SK-N-SH (cell line): ENCODE measurements around the gene FRMD5. TPM values are rescaled to one million over a fixed set of nuclear protein-coding genes. Genes with fewer than 3 reads are reported as not detected.

Source experiments
- CTCF ChIA-PET: fragments of 300-600, 350-600 bp; formaldehyde crosslinking; extraction: SDS; loops from one replicate; lab custom pipeline; 2021; lab: Yijun Ruan, JAX
- POLR2A ChIA-PET: fragments of 350-600 bp; sonication (Branson Sonifier 250); formaldehyde crosslinking; extraction: SDS; loops from one replicate; lab custom pipeline; 2020; ENCODE audit warnings: antibody characterized with exemption, inconsistent platforms; lab: Yijun Ruan, JAX
- DNase-seq: peaks from one replicate; pipeline ENCODE4 v3.0.0; 2012
- H2AFZ ChIP-seq: fragments of 200-600 bp; sonication (generic); 2 replicates; pipeline ENCODE4 v1.8.1; 2016; ENCODE audit warnings: antibody characterized with exemption, mild to moderate bottlenecking, low read depth
- H3F3A ChIP-seq: fragments of 200-600 bp; sonication (generic); replicated peaks from 2 replicates; pipeline ENCODE3; 2016; ENCODE audit warnings: antibody characterized with exemption, mild to moderate bottlenecking; ENCODE audit not compliant: insufficient read depth
- H3K27ac ChIP-seq, 2 experiments: fragments of 200-500 bp in 1 of 2; fragments of 200-600 bp in 1 of 2; sonication (Bioruptor generic) in 1 of 2; sonication (generic), shearing (Covaris generic) in 1 of 2; 2 replicates each; pipeline versions ENCODE4 v1.5.1 to v1.6.1; 2014 to 2016; ENCODE audit warnings: low read depth in 2 of 2, inconsistent platforms in 1 of 2, low read length in 1 of 2, mild to moderate bottlenecking in 1 of 2, mixed read lengths in 1 of 2
- H3K27me3 ChIP-seq: fragments of 200-600 bp; sonication (generic), shearing (Covaris generic); 2 replicates; pipeline ENCODE4 v1.6.1; 2016; ENCODE audit warnings: mixed run types; ENCODE audit not compliant: insufficient read depth
- H3K36me3 ChIP-seq, 2 experiments: fragments of 200-500 bp in 1 of 2; fragments of 200-600 bp in 1 of 2; sonication (Bioruptor generic) in 1 of 2; sonication (generic) in 1 of 2; replicated peaks in 1 of 2; 2 replicates each; pipeline versions ENCODE3 to v1.5.1; 2014 to 2016; ENCODE audit warnings: low read length in 1 of 2, mild to moderate bottlenecking in 1 of 2; ENCODE audit not compliant: insufficient read depth in 2 of 2, control insufficient read depth in 1 of 2
- H3K4me1 ChIP-seq, 2 experiments: fragments of 200-500 bp in 1 of 2; fragments of 200-600 bp in 1 of 2; sonication (Bioruptor generic) in 1 of 2; sonication (generic), shearing (Covaris generic) in 1 of 2; 2 replicates each; pipeline versions ENCODE4 v1.5.1 to v1.6.1; 2014 to 2016; ENCODE audit warnings: low read depth in 1 of 2, low read length in 1 of 2, mixed run types in 1 of 2; ENCODE audit not compliant: insufficient read depth in 2 of 2, control insufficient read depth in 1 of 2
- H3K4me2 ChIP-seq: fragments of 200-600 bp; sonication (generic), shearing (Covaris generic); 2 replicates; pipeline ENCODE4 v1.6.1; 2017; ENCODE audit warnings: mixed run types
- H3K4me3 ChIP-seq, 2 experiments: fragments of 200-500 bp in 1 of 2; fragments of 200-600 bp in 1 of 2; sonication (Bioruptor generic) in 1 of 2; sonication (generic), shearing (Covaris generic) in 1 of 2; 2 replicates each; pipeline versions ENCODE4 v1.5.1 to v1.8.1; 2014 to 2016; ENCODE audit warnings: low read depth in 2 of 2, inconsistent platforms in 1 of 2, low read length in 1 of 2, mild to moderate bottlenecking in 1 of 2, mixed read lengths in 1 of 2, moderate library complexity in 1 of 2
- H3K79me2 ChIP-seq: fragments of 200-600 bp; sonication (generic); 2 replicates; pipeline ENCODE4 v1.8.1; 2017; ENCODE audit warnings: mild to moderate bottlenecking; ENCODE audit not compliant: insufficient read depth
- H3K9ac ChIP-seq: fragments of 200-600 bp; sonication (generic); 2 replicates; pipeline ENCODE4 v1.6.1; 2017; ENCODE audit warnings: mixed run types
- H3K9me2 ChIP-seq: fragments of 200-600 bp; sonication (generic); 2 replicates; pipeline ENCODE4 v1.6.1; 2017; ENCODE audit warnings: mixed run types
- H3K9me3 ChIP-seq: fragments of 200-600 bp; sonication (generic); 2 replicates; pipeline ENCODE4 v1.6.1; 2017; ENCODE audit warnings: mixed run types, mild to moderate bottlenecking, moderate library complexity
- H4K20me1 ChIP-seq: fragments of 200-600 bp; sonication (generic); 2 replicates; pipeline ENCODE4 v1.6.1; 2017; ENCODE audit warnings: mild to moderate bottlenecking, mixed run types; ENCODE audit not compliant: insufficient read depth
- ELF1 ChIP-seq: IDR thresholded peaks from 2 replicates; pipeline ENCODE4 v1.4.0; 2012
- EP300 ChIP-seq, 2 experiments: IDR thresholded peaks; 2 replicates each; pipeline versions ENCODE4 v1.4.0 to v1.6.1; 2012; ENCODE audit warnings: borderline replicate concordance in 1 of 2, low read depth in 1 of 2, low read length in 1 of 2
- EZH2phosphoT487 ChIP-seq: fragments of 200-600 bp; sonication (generic); IDR thresholded peaks from 2 replicates; pipeline ENCODE4 v1.6.1; 2017; ENCODE audit warnings: low read depth, mixed run types, mild to moderate bottlenecking, antibody characterized with exemption, moderate library complexity, borderline replicate concordance
- GABPA ChIP-seq: IDR thresholded peaks from 2 replicates; pipeline ENCODE4 v1.4.0; 2012; ENCODE audit warnings: low read depth, mild to moderate bottlenecking
- GATA2 ChIP-seq: sonication (generic); formaldehyde crosslinking; IDR thresholded peaks from 2 replicates; pipeline ENCODE4 v1.5.0; 2020; ENCODE audit warnings: mild to moderate bottlenecking, missing genetic modification reagents
- MEF2A ChIP-seq: IDR thresholded peaks from 2 replicates; pipeline ENCODE4 v1.4.0; 2012; ENCODE audit warnings: low read depth, borderline replicate concordance
- MXI1 ChIP-seq: IDR thresholded peaks from 2 replicates; pipeline ENCODE4 v1.6.1; 2012; ENCODE audit warnings: mild to moderate bottlenecking, low read depth, low read length, improper control_type of control experiment
- NRF1 ChIP-seq: IDR thresholded peaks from 2 replicates; pipeline ENCODE4 v1.6.1; 2012; ENCODE audit warnings: low read depth, mild to moderate bottlenecking, low read length
- POLR2AphosphoS5 ChIP-seq: IDR thresholded peaks from 2 replicates; pipeline ENCODE4 v1.6.1; 2012; ENCODE audit warnings: low read depth, low read length
- RAD21 ChIP-seq: IDR thresholded peaks from 2 replicates; pipeline ENCODE4 v1.6.1; 2012; ENCODE audit warnings: mild to moderate bottlenecking, low read length
- RCOR1 ChIP-seq: fragments of 150-350 bp; IDR thresholded peaks from 2 replicates; pipeline ENCODE4 v1.6.1; 2017; ENCODE audit warnings: antibody characterized with exemption, low read length
- SIN3A ChIP-seq: IDR thresholded peaks from 2 replicates; pipeline ENCODE4 v1.6.1; 2012; ENCODE audit warnings: low read depth, mild to moderate bottlenecking, low read length, moderate library complexity, borderline replicate concordance
- SMC3 ChIP-seq: IDR thresholded peaks from 2 replicates; pipeline ENCODE4 v1.6.1; 2012; ENCODE audit warnings: low read depth, low read length, improper control_type of control experiment
- TCF12 ChIP-seq: IDR thresholded peaks from 2 replicates; pipeline ENCODE4 v1.4.0; 2012
- TEAD4 ChIP-seq: IDR thresholded peaks from 2 replicates; pipeline ENCODE4 v1.4.0; 2012; ENCODE audit warnings: mild to moderate bottlenecking, borderline replicate concordance; ENCODE audit not compliant: insufficient read depth
- USF2 ChIP-seq: fragments of 150-350 bp; IDR thresholded peaks from 2 replicates; pipeline ENCODE4 v1.6.1; 2017; ENCODE audit warnings: antibody characterized with exemption, low read length, low read depth, borderline replicate concordance
- WGBS: methylation state at CpG from one replicate; pipeline ENCODE4 v1.1.6; 2017; ENCODE audit warnings: low lambda C conversion rate; 5-methylcytosine and 5-hydroxymethylcytosine counted together
- polyA plus RNA-seq, 3 experiments: library from polyadenylated mRNA; depleted of rRNA; stranded (reverse); fragments of >200 nt; gene quantifications; 2 replicates each; pipeline ENCODE4 v1.2.3, GENCODE V29; 2012

The FRMD5 gene
- polyA plus RNA-seq, 1 of the 3 experiments (the other 2 are of a cell fraction), result 24.8 TPM

- Histone ChIP-seq H3K9ac (no peak overlapping the region), H3K79me2 (peaks cover 13% of the 10 kb centered on the region), H3K36me3 (peaks cover 0 to 5% of the 10 kb centered on the region in 2 experiments), H3K4me2 (no peak overlapping the region), H2AFZ (no peak overlapping the region), H3F3A (peaks cover 3% of the 10 kb centered on the region), H3K4me3 (no peak overlapping the region), H3K27ac (no peak overlapping the region), H3K27me3 (no peaks in the 10 kb centered on the region), H3K4me1 (peaks cover 5 to 9% of the 10 kb centered on the region in 2 experiments; a peak in 3 of 4 replicates), H3K9me3 (no peaks in the 10 kb centered on the region), H3K9me2 (no peaks in the 10 kb centered on the region), H4K20me1 (no peaks in the 10 kb centered on the region; the same call in 1 of the 2 replicates)
- TF ChIP-seq GATA2, result peak; percentile 51
- TF ChIP-seq EZH2phosphoT487, result no peak
- no peak for TF ChIP-seq USF2
- 0 out of 4 replicates have a peak, but pooled peaks of 1 of the 2 experiments have one; percentile 13 for TF ChIP-seq EP300 (IDR thresholded peaks at IDR 0.05; ENCODE audit: borderline replicate concordance in 1 of 2, low read depth in 1 of 2, low read length in 1 of 2)
- no peak for TF ChIP-seq SMC3
- TF ChIP-seq RCOR1, result peak; percentile 36; the same call in 1 of the 2 replicates
- WGBS, result 74% methylated on average over 4 of the region's 4 CpGs
- POLR2A ChIA-PET, result no interaction called here
- CTCF ChIA-PET, result no interaction called here
- peak; percentile 37 for DNase-seq
Observed at GRCh38 chr15:43998607-43999006, 196.5 kb downstream of the FRMD5 start.

- Histone ChIP-seq H3K4me3 (no peak overlapping the region), H2AFZ (no peak overlapping the region), H4K20me1 (no peaks in the 10 kb centered on the region), H3K9ac (no peak overlapping the region), H3K9me2 (no peaks in the 10 kb centered on the region), H3K27ac (no peak overlapping the region), H3K36me3 (peaks cover 8 to 21% of the 10 kb centered on the region in 2 experiments), H3K9me3 (no peaks in the 10 kb centered on the region), H3F3A (peaks cover 14% of the 10 kb centered on the region), H3K4me2 (no peak overlapping the region), H3K79me2 (no peaks in the 10 kb centered on the region; the same call in 1 of the 2 replicates), H3K4me1 (no peaks in the 10 kb centered on the region; a peak in 1 of 4 replicates), H3K27me3 (no peaks in the 10 kb centered on the region)
- CTCF ChIA-PET, result no interaction called here
- 90% methylated on average over 2 of the region's 2 CpGs for WGBS
- POLR2A ChIA-PET, result no interaction called here
- TF ChIP-seq TCF12 (no peak), RAD21 (no peak), NRF1 (no peak), TEAD4 (no peak), SMC3 (no peak), MXI1 (no peak), MEF2A (no peak), GABPA (no peak), POLR2AphosphoS5 (no peak), GATA2 (no peak), SIN3A (no peak), ELF1 (no peak), USF2 (no peak)
- peak; percentile 13 for DNase-seq
Observed at GRCh38 chr15:43991206-43991605, 203.9 kb downstream of the FRMD5 start.
